K562 (cell line): ENCODE measurements around the gene IRF9. TPM values are rescaled to one million over a fixed set of nuclear protein-coding genes. Genes with fewer than 3 reads are reported as not detected.

Experiments
- ETS1 ChIP-seq: conservative IDR thresholded peaks from 2 replicates; pipeline ENCODE4 v1.6.1; 2011; ENCODE audit warnings: low read depth, mild to moderate bottlenecking, low read length; ENCODE audit not compliant: control insufficient read depth
- FOSL1 ChIP-seq: fragments of 200-800 bp; sonication (Bioruptor generic); conservative IDR thresholded peaks from 2 replicates; pipeline ENCODE4 v1.6.1; 2016; ENCODE audit warnings: missing genetic modification characterization, missing compliant biosample characterization
- FOXK2 ChIP-seq, 2 experiments: fragments of 450-650 bp; IDR thresholded peaks in 1 of 2; conservative IDR thresholded peaks in 1 of 2; 2 replicates each; pipeline ENCODE4 v1.6.1; 2016; ENCODE audit warnings: low read depth in 2 of 2, mild to moderate bottlenecking in 1 of 2
- JUND ChIP-seq, 2 experiments: IDR thresholded peaks; 2 replicates in 1 of 2; 3 replicates in 1 of 2; pipeline ENCODE4 v1.6.1; 2011; ENCODE audit warnings: borderline replicate concordance in 2 of 2, low read depth in 2 of 2, low read length in 2 of 2, improper control_type of control experiment in 1 of 2, missing biosample characterization in 1 of 2, missing genetic modification characterization in 1 of 2, missing genetic modification reagents in 1 of 2
- NRF1 ChIP-seq, 2 experiments: fragments of 450-650 bp; IDR thresholded peaks in 1 of 2; conservative IDR thresholded peaks in 1 of 2; 2 replicates each; pipeline ENCODE4 v1.6.1; 2014; ENCODE audit warnings: mild to moderate bottlenecking in 2 of 2
- TSHZ1 ChIP-seq: fragments of 250-450 bp; sonication (Bioruptor Pico); IDR thresholded peaks from 2 replicates; pipeline ENCODE4 v1.4.0; 2020; ENCODE audit warnings: mild to moderate bottlenecking, moderate library complexity
- ZNF609 ChIP-seq: sonication (generic); formaldehyde crosslinking; IDR thresholded peaks from 2 replicates; pipeline ENCODE4 v1.8.1; 2023; ENCODE audit warnings: missing genetic modification reagents, mild to moderate bottlenecking, borderline replicate concordance
- ZNF639 ChIP-seq, 2 experiments: fragments of 200-800 bp in 1 of 2; sonication (Bioruptor generic) in 1 of 2; sonication (generic) in 1 of 2; formaldehyde crosslinking in 1 of 2; IDR thresholded peaks in 1 of 2; conservative IDR thresholded peaks in 1 of 2; 2 replicates each; pipeline versions ENCODE4 v1.5.0 to v1.6.1; 2016 to 2020; ENCODE audit warnings: missing compliant biosample characterization in 1 of 2, missing genetic modification characterization in 1 of 2, missing genetic modification reagents in 1 of 2
- polyA plus RNA-seq, 8 experiments: library from polyadenylated mRNA; depleted of rRNA in 4 of 8; stranded (reverse) in 5 of 8; unstranded in 3 of 8; fragments of >200 nt; fragmentation: Nextera tagmentation in 2 of 8; fragmentation: Illumina TruSeq in 1 of 8; extraction: Ambion mirVana in 2 of 8; extraction: Trizol in 1 of 8; gene quantifications; 2 replicates each; pipeline versions ENCODE4 v1.2.1 to v1.2.3, GENCODE V29; 2011 to 2014; ENCODE audit warnings: inconsistent platforms in 1 of 8, missing spikeins in 1 of 8
- total RNA-seq, 7 experiments: library from RNA; depleted of rRNA in 6 of 7; stranded (reverse); fragments of >200 nt in 6 of 7; fragmentation: Illumina TruSeq in 2 of 7; extraction: Trizol in 2 of 7; gene quantifications; 2 replicates each; pipeline versions ENCODE4 v1.2.1 to v1.2.3, GENCODE V29; 2011 to 2021; ENCODE audit warnings: low replicate concordance in 1 of 7
- TF ChIP-seq, protein P1 (sequence below): fragments of 250-450 bp; sonication (Bioruptor Pico); IDR thresholded peaks from 2 replicates; pipeline ENCODE4 v1.5.0; 2020; ENCODE audit warnings: mild to moderate bottlenecking, borderline replicate concordance

Gene IRF9
- total and polyA plus RNA-seq, 9 of the 15 experiments (the other 6 are each of a cell fraction or from before 2014, with no cell fraction given): 0.79 to 14.8 (median 6.1) TPM

DNA sequence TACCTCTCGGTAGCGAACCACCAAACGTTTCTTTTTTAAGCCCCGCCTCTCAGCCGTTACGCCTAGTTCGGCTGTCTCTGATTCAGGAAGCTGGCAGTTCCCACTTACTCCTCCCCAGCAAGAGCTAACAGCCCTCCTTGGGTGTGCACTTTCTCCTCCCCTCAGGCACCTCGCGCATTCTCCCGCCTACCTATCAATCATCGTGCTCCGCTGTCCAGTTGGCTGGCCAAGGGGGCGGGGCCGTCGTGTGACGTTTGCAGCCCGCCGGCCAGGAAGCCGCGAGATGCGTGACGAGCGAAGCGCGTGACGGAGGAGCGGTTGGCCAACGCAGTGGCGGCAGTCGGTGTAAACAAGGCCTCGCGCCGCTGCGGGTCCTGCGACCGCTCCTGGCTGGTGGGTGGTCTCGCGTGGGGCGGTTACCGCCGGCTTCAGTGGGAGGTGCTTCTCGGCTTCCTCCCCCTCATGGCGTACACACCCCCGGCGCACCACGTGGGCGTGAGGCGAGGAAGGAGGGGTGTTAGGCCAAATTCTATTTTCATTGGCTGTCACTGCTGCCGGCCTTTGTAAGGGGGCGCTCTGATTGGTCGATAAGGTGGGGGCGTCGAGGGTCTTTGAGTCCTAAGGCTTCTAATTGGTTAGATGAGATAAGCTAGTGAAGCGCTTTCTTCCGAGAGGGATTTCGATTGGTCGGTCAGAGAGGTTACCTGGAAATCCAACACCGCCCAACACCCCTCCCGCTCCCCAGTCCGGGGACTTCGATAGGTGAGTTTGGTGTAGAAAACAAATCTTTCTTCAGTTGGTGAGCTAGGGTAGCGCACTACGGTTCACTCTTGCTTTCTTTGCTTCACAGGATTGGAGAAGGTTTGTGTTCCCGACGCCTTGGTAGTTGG lies 46.3 kb upstream of the IRF9 start, which contains the start of the genes DCAF11 and NRL (continued):
- TF ChIP-seq, protein P1, sequence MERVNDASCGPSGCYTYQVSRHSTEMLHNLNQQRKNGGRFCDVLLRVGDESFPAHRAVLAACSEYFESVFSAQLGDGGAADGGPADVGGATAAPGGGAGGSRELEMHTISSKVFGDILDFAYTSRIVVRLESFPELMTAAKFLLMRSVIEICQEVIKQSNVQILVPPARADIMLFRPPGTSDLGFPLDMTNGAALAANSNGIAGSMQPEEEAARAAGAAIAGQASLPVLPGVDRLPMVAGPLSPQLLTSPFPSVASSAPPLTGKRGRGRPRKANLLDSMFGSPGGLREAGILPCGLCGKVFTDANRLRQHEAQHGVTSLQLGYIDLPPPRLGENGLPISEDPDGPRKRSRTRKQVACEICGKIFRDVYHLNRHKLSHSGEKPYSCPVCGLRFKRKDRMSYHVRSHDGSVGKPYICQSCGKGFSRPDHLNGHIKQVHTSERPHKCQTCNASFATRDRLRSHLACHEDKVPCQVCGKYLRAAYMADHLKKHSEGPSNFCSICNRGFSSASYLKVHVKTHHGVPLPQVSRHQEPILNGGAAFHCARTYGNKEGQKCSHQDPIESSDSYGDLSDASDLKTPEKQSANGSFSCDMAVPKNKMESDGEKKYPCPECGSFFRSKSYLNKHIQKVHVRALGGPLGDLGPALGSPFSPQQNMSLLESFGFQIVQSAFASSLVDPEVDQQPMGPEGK: no peak
- TF ChIP-seq ZNF639 (CRISPR knock-in tag; conservative IDR thresholded peaks at IDR 0.05 in 1 of 2, IDR thresholded peaks at IDR 0.05 in 1 of 2): 0 out of 4 replicates have a peak, but pooled peaks of 1 of the 2 experiments have one; percentile 9
- no peak for TF ChIP-seq ETS1
- peak; percentile 97 to 98 for TF ChIP-seq FOXK2 (conservative IDR thresholded peaks at IDR 0.05 in 1 of 2, IDR thresholded peaks at IDR 0.05 in 1 of 2; ENCODE audit: low read depth in 2 of 2)
- no peak for TF ChIP-seq FOSL1 (tag)
- peak; percentile 92 to 93 for TF ChIP-seq NRF1 (conservative IDR thresholded peaks at IDR 0.05 in 1 of 2, IDR thresholded peaks at IDR 0.05 in 1 of 2)
- TF ChIP-seq ZNF609: no peak
- TF ChIP-seq TSHZ1 (CRISPR knock-in tag): no peak
- TF ChIP-seq JUND (IDR thresholded peaks at IDR 0.05; ENCODE audit: borderline replicate concordance, low read depth, low read length): no peak; the same call in 1 of the 2 replicates
- no peak for TF ChIP-seq JUND (tag; IDR thresholded peaks at IDR 0.05; ENCODE audit: borderline replicate concordance, low read depth, low read length)
